Measurements from ENCODE around the gene CCKAR. TPM values are rescaled to one million over a fixed set of nuclear protein-coding genes. Genes with fewer than 3 reads are reported as not detected.

The CCKAR gene
- total RNA-seq, 1 donor from 2014 or later = not detected

DNA sequence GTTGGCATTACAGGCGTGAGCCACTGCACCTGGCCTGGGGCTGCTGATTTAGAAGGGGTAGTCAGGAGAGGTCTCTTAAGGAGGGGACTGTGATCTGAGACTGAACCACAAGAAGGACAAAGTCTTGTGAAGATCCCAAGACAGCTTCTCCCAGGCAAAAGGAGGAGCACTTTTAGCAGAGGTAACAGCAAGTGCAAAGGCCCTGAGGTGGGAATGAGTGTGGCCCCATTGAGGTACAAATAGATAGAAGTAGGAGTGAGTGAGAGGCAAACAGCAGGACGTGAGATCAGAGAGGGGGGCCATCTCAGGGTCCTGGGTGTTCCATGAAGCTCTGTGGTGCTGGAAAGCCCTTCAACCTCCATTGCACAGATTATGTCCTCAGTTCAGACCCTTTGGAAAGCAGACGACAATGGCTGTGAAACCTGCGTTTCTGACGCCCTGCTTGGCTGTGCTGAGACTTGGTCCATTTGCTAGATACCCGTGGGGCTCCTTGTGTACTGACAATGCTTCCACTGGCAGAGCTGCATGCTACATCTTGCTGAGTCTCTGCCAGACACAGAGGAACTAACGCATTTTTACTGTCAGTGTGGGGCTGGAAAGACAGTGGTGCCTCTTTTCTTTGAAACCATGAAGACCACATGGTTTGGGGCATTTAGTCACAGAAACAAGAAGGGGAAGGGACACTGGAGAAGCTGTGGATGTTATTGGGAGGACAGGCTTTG, 1.3 kb upstream of the CCKAR start:
- TF ChIP-seq, protein P1, sequence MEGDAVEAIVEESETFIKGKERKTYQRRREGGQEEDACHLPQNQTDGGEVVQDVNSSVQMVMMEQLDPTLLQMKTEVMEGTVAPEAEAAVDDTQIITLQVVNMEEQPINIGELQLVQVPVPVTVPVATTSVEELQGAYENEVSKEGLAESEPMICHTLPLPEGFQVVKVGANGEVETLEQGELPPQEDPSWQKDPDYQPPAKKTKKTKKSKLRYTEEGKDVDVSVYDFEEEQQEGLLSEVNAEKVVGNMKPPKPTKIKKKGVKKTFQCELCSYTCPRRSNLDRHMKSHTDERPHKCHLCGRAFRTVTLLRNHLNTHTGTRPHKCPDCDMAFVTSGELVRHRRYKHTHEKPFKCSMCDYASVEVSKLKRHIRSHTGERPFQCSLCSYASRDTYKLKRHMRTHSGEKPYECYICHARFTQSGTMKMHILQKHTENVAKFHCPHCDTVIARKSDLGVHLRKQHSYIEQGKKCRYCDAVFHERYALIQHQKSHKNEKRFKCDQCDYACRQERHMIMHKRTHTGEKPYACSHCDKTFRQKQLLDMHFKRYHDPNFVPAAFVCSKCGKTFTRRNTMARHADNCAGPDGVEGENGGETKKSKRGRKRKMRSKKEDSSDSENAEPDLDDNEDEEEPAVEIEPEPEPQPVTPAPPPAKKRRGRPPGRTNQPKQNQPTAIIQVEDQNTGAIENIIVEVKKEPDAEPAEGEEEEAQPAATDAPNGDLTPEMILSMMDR (conservative IDR thresholded peaks at IDR 0.05; ENCODE audit: low read depth, low read length) = no peak
- H3K4me3 ChIP-seq (ENCODE audit: low read depth, low read length) = no peak overlapping the region
- no peak for DNase-seq (ENCODE audit: low read depth)

- no peak overlapping the region for H3K4me3 ChIP-seq (ENCODE audit: low read depth, low read length)
- TF ChIP-seq, protein P1 (conservative IDR thresholded peaks at IDR 0.05; ENCODE audit: low read depth, low read length) = no peak
Observed at GRCh38 chr4:26490960-26491284, 638 bp upstream of the CCKAR start.

GRCh38 chr4:26489101-26489985, 941 bp downstream of the CCKAR start:
- TF ChIP-seq, protein P1 (conservative IDR thresholded peaks at IDR 0.05; ENCODE audit: low read depth, low read length) = no peak
- no peak for DNase-seq (ENCODE audit: low read depth)
- no peak overlapping the region for H3K4me3 ChIP-seq (ENCODE audit: low read depth, low read length)

More at GRCh38 chr4:26490960-26491284, 638 bp upstream of the CCKAR start:
- no peak for DNase-seq (ENCODE audit: low read depth)

DNA sequence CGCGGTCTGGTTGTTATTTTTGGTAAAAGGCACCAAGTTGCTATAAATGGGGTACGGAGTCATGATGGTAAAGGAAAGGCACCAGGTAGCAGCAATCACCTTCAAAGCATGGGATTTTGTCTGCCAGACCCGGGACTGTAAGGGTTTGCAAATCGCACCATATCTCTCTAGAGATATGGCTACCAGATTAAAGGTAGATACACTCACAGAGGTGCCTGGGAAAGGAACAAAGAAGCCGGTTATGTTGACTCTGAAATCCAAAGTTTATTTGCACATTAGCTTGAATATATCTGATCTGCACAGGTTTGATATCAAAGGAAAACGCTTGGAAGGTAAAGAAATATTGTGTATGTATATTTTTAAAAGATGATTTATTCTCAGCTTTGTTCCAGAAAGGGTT, 4.6 kb downstream of the CCKAR start:
- TF ChIP-seq, protein P1 (conservative IDR thresholded peaks at IDR 0.05; ENCODE audit: low read depth, low read length) = no peak
- no peak overlapping the region for H3K4me3 ChIP-seq (ENCODE audit: low read depth, low read length)
- no peak for DNase-seq (ENCODE audit: low read depth)

DNA sequence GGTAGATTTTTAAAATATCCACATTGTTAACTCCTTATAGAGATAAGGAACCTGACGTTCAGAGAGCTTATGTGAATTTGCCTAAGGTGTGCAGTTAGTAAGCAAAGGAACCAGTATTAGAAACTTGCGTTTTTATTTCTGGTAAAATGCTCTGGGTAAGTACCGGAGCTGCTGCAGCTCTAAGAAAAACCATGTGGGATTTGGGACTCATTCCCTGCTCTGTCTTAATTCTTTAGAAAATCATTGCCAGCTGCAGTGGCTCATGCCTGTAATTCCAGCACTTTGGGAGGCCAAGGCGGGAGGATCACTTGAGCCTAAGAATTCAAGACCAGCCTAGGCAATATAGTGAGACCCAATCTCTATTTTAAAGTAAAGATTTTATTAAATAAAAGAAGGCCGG, 5.8 kb downstream of the CCKAR start:
- TF ChIP-seq, protein P1 (conservative IDR thresholded peaks at IDR 0.05; ENCODE audit: low read depth, low read length) = no peak
- no peak for DNase-seq (ENCODE audit: low read depth)
- H3K4me3 ChIP-seq (ENCODE audit: low read depth, low read length) = no peak overlapping the region

- no peak for DNase-seq (ENCODE audit: low read depth)
- TF ChIP-seq, protein P1 (conservative IDR thresholded peaks at IDR 0.05; ENCODE audit: low read depth, low read length) = no peak
Observed at GRCh38 chr4:26484032-26484515, 6.2 kb downstream of the CCKAR start.

More at GRCh38 chr4:26484032-26484515, 6.2 kb downstream of the CCKAR start:
- no peak overlapping the region for H3K4me3 ChIP-seq (ENCODE audit: low read depth, low read length)

All from epithelial cell of proximal tubule (primary cell).